ENCODE results near the gene PCSK5. TPM values are rescaled to one million over a fixed set of nuclear protein-coding genes. Genes with fewer than 3 reads are reported as not detected.
"Not testable (repeated sequence)": the region's sequence is repeated elsewhere in the genome, so short reads cannot be mapped to it uniquely, and the experiment has no call there.

PCSK5 gene
- total RNA-seq, 8 experiments from 2014 or later = 1.8 to 21.4 (median 4.9) TPM

GRCh38 chr9:76290555-76290954 lies 400.1 kb downstream of the PCSK5 start:
- no peak overlapping the region for H3K27ac ChIP-seq
- 100% methylated on average over 1 to 2 of the region's 2 CpGs; no CpG with 5 or more reads in 5 of the 10 experiments for WGBS, 10 experiments
- no peak for ATAC-seq (replicated peaks in 6 of 8)
- peaks cover 0 to 2% of the 10 kb centered on the region in 2 donors for H3K4me1 ChIP-seq (replicated peaks in 1 of 2)
- in situ Hi-C loops (cut with MboI; ENCODE audit: low pct_unique_long_range_greater_than_20kb in 2 of 9, low sequenced_read_pairs in 9 of 9, unreplicated experiment in 9 of 9) = loop anchor here in 4 of 9 experiments (10.0 to 25.0 kb wide), 4 partner anchors 203 to 1103 kb away; partner anchors contain the start of gene PCSK5 (in 4 of the 4)
- H3K4me3 ChIP-seq = no peak overlapping the region

- 52 to 100% (median 86%) methylated on average over 2 to 7 of the region's 7 CpGs for WGBS, 10 experiments
- in situ Hi-C loops (cut with MboI; ENCODE audit: low pct_unique_long_range_greater_than_20kb in 2 of 9, low sequenced_read_pairs in 9 of 9, unreplicated experiment in 9 of 9) = loop anchor here in 4 of 9 experiments (10.0 to 25.0 kb wide), 4 partner anchors 205 to 1105 kb away; partner anchors contain the start of gene PCSK5 (in 4 of the 4)
- no peak for ATAC-seq (replicated peaks in 6 of 8)
- peaks cover 0 to 2% of the 10 kb centered on the region in 2 donors for H3K4me1 ChIP-seq (replicated peaks in 1 of 2)
- no peak overlapping the region for H3K27ac ChIP-seq
- H3K4me3 ChIP-seq = no peak overlapping the region
Measured at GRCh38 chr9:76292246-76292645, 401.8 kb downstream of the PCSK5 start.

DNA sequence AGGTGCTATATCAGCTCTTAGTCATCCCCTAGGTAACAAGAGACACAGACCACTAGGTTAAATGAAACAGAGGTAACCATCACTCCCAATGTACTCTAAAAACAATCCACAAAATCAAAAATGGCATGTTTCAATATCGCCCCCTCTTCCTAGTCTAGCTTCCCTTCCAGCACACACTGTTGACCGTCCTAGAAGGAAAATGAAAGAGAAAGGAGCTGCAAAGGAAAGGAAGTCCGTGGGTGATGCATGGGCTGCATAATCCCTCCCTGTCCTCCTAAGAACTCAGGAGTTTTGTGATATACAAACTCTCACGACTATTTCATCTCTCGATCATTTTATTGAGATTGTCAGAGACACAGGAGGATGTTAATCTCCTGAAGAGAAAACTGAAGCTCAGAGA lies 402.2 kb downstream of the PCSK5 start:
- ATAC-seq (replicated peaks in 6 of 8) = no peak
- 50 to 100% (median 67%) methylated on average over 1 to 5 of the region's 5 CpGs; no CpG with 5 or more reads in 1 of the 10 experiments for WGBS, 10 experiments
- no peak overlapping the region for H3K27ac ChIP-seq
- in situ Hi-C loops (cut with MboI; ENCODE audit: low pct_unique_long_range_greater_than_20kb in 2 of 9, low sequenced_read_pairs in 9 of 9, unreplicated experiment in 9 of 9) = loop anchor here in 4 of 9 experiments (10.0 to 25.0 kb wide), 4 partner anchors 205 to 1105 kb away; partner anchors contain the start of gene PCSK5 (in 4 of the 4)
- H3K4me3 ChIP-seq = no peak overlapping the region
- peaks cover 0 to 2% of the 10 kb centered on the region in 2 donors for H3K4me1 ChIP-seq (replicated peaks in 1 of 2)

GRCh38 chr9:76294301-76294700 lies 403.8 kb downstream of the PCSK5 start:
- in situ Hi-C loops (cut with MboI; ENCODE audit: low pct_unique_long_range_greater_than_20kb in 2 of 9, low sequenced_read_pairs in 9 of 9, unreplicated experiment in 9 of 9) = loop anchor here in 4 of 9 experiments (10.0 to 25.0 kb wide), 4 partner anchors 207 to 1107 kb away; partner anchors contain the start of gene PCSK5 (in 4 of the 4)
- WGBS, 10 experiments = 18 to 97% (median 75%) methylated on average over 1 to 5 of the region's 5 CpGs

GRCh38 chr9:76296561-76297310 lies 406.3 kb downstream of the PCSK5 start:
- in situ Hi-C loops (cut with MboI; ENCODE audit: low pct_unique_long_range_greater_than_20kb in 2 of 9, low sequenced_read_pairs in 9 of 9, unreplicated experiment in 9 of 9) = loop anchor here in 4 of 9 experiments (10.0 to 25.0 kb wide), 4 partner anchors 209 to 1109 kb away; partner anchors contain the start of gene PCSK5 (in 4 of the 4)
- no peak overlapping the region for H3K4me3 ChIP-seq
- H3K27ac ChIP-seq = no peak overlapping the region
- H3K4me1 ChIP-seq (replicated peaks in 1 of 2) = no peaks in the 10 kb centered on the region
- no peak for ATAC-seq (replicated peaks in 6 of 8)
- WGBS, 10 experiments = 71 to 100% (median 90%) methylated on average over 1 to 6 of the region's 11 CpGs; no CpG with 5 or more reads in 1 of the 10 experiments

More at GRCh38 chr9:76294301-76294700, 403.8 kb downstream of the PCSK5 start:
- Histone ChIP-seq H3K4me1 (replicated peaks in 1 of 2) (no peaks in the 10 kb centered on the region), H3K4me3 (no peak overlapping the region), H3K27ac (no peak overlapping the region)
- no peak for ATAC-seq (replicated peaks in 6 of 8)

- in situ Hi-C loops (cut with MboI; ENCODE audit: low pct_unique_long_range_greater_than_20kb in 2 of 9, low sequenced_read_pairs in 9 of 9, unreplicated experiment in 9 of 9) = loop anchor here in 4 of 9 experiments (10.0 to 25.0 kb wide), 4 partner anchors 210 to 1110 kb away; partner anchors contain the start of gene PCSK5 (in 4 of the 4)
- peak in 4 of 8 experiments; percentile 20 to 94 (median 78) for ATAC-seq (replicated peaks in 6 of 8)
- Histone ChIP-seq H3K4me1 (replicated peaks in 1 of 2) (no peaks in the 10 kb centered on the region), H3K4me3 (no peak overlapping the region), H3K27ac (no peak overlapping the region)
- WGBS, 10 experiments = 13 to 96% (median 56%) methylated on average over 4 to 12 of the region's 14 CpGs; no CpG with 5 or more reads in 2 of the 10 experiments
Measured at GRCh38 chr9:76297721-76298239, 407.3 kb downstream of the PCSK5 start.

- in situ Hi-C loops (cut with MboI; ENCODE audit: low pct_unique_long_range_greater_than_20kb in 2 of 9, low sequenced_read_pairs in 9 of 9, unreplicated experiment in 9 of 9) = loop anchor here in 4 of 9 experiments (10.0 to 25.0 kb wide), 4 partner anchors 211 to 1111 kb away; partner anchors contain the start of gene PCSK5 (in 4 of the 4)
- Histone ChIP-seq H3K4me3 (no peak overlapping the region), H3K27ac (no peak overlapping the region), H3K4me1 (replicated peaks in 1 of 2) (no peaks in the 10 kb centered on the region)
- ATAC-seq (replicated peaks in 6 of 8) = peak in 3 of 8 experiments; percentile 14 to 25 (median 17)
- 0 to 100% (median 42%) methylated on average over 1 to 3 of the region's 3 CpGs; no CpG with 5 or more reads in 3 of the 10 experiments for WGBS, 10 experiments
Measured at GRCh38 chr9:76298521-76299144, 408.2 kb downstream of the PCSK5 start.

- whole genome bisulfite sequencing, 10 experiments = 33 to 100% (median 81%) methylated on average over 1 to 3 of the region's 3 CpGs
- ATAC-seq (replicated peaks in 6 of 8) = no peak
- in situ Hi-C loops (cut with MboI; ENCODE audit: low pct_unique_long_range_greater_than_20kb in 2 of 9, low sequenced_read_pairs in 9 of 9, unreplicated experiment in 9 of 9) = no loop called here
- Histone ChIP-seq H3K4me1 (replicated peaks in 1 of 2) (no peaks in the 10 kb centered on the region), H3K27ac (no peak overlapping the region), H3K4me3 (no peak overlapping the region)
Measured at GRCh38 chr9:76302543-76302942, 412.1 kb downstream of the PCSK5 start.

- no peak overlapping the region for H3K27ac ChIP-seq
- 0 to 100% (median 23%) methylated on average over 1 to 3 of the region's 3 CpGs for WGBS, 10 experiments
- peak in 4 of 8 experiments; percentile 35 to 55 (median 46) for ATAC-seq (replicated peaks in 6 of 8)
- no peaks in the 10 kb centered on the region for H3K4me1 ChIP-seq (replicated peaks in 1 of 2)
- in situ Hi-C loops (cut with MboI; ENCODE audit: low pct_unique_long_range_greater_than_20kb in 2 of 9, low sequenced_read_pairs in 9 of 9, unreplicated experiment in 9 of 9) = no loop called here
- H3K4me3 ChIP-seq = no peak overlapping the region
Measured at GRCh38 chr9:76302947-76303550, 412.6 kb downstream of the PCSK5 start.

- H3K27ac ChIP-seq; H3K4me1 ChIP-seq (replicated peaks in 1 of 2); H3K4me3 ChIP-seq; in situ Hi-C loops (cut with MboI; ENCODE audit: low pct_unique_long_range_greater_than_20kb in 2 of 9, low sequenced_read_pairs in 9 of 9, unreplicated experiment in 9 of 9): not testable (repeated sequence)
- WGBS, 10 experiments = 0 to 60% (median 20%) methylated on average over 1 to 5 of the region's 7 CpGs; no CpG with 5 or more reads in 4 of the 10 experiments
- ATAC-seq (replicated peaks in 6 of 8) = peak in 1 of 8 experiments; percentile 18
Measured at GRCh38 chr9:76307047-76307446, 416.6 kb downstream of the PCSK5 start.

DNA sequence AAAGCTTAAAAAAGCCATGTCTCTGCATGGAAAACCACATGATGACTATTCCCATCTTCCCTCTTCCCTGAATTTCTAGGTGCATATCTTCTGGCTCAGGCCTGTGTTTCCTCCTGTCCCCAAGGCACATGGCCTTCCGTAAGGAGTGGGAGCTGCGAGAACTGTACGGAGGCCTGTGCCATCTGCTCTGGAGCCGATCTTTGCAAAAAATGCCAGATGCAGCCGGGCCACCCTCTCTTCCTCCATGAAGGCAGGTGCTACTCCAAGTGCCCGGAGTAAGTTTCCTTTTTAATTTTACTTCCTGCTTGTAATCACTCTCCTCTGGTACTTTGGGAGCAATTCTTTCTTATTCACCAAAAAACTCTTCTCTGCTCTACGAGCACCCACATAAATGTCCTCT lies 420.1 kb downstream of the PCSK5 start:
- Histone ChIP-seq H3K27ac (no peak overlapping the region), H3K4me1 (replicated peaks in 1 of 2) (no peaks in the 10 kb centered on the region), H3K4me3 (no peak overlapping the region)
- 73 to 100% (median 94%) methylated on average over 1 to 7 of the region's 7 CpGs for WGBS, 10 experiments
- in situ Hi-C loops (cut with MboI; ENCODE audit: low pct_unique_long_range_greater_than_20kb in 2 of 9, low sequenced_read_pairs in 9 of 9, unreplicated experiment in 9 of 9) = no loop called here
- no peak for ATAC-seq (replicated peaks in 6 of 8)

- no peak overlapping the region for H3K27ac ChIP-seq
- ATAC-seq (replicated peaks in 6 of 8) = no peak
- H3K4me1 ChIP-seq (replicated peaks in 1 of 2) = no peaks in the 10 kb centered on the region
- 40 to 100% (median 93%) methylated on average over 1 to 5 of the region's 5 CpGs for WGBS, 10 experiments
- H3K4me3 ChIP-seq = no peak overlapping the region
- in situ Hi-C loops (cut with MboI; ENCODE audit: low pct_unique_long_range_greater_than_20kb in 2 of 9, low sequenced_read_pairs in 9 of 9, unreplicated experiment in 9 of 9) = no loop called here
Measured at GRCh38 chr9:76310991-76311390, 420.5 kb downstream of the PCSK5 start.

Data from motor neuron (in vitro differentiated cells).